Measurements from ENCODE around the gene AUTS2. TPM values are rescaled to one million over a fixed set of nuclear protein-coding genes. Genes with fewer than 3 reads are reported as not detected.
"Not testable (repeated sequence)": the region's sequence is repeated elsewhere in the genome, so short reads cannot be mapped to it uniquely, and the experiment has no call there.

AUTS2 gene
- total RNA-seq, 1 donor from 2014 or later = 49.8 TPM

DNA sequence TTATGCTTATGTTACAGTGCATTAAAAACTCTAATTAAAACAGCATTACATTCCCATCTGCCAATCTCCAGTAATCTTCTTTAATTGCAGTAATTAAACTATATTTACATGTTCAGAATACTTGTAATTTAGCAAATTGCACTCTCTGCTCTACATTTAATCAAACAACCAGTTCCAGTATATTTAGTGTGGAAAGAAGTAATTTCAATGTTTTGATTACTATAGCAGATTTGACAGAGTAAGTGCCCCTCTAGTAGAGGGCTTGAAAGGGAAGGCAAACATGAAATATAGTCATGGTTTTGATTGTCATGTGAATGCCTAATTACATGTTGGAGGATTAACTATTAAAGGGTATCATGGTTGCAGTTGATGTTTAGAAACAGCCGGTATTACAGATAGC, 739.7 kb downstream of the AUTS2 start:
- no peak for DNase-seq (ENCODE audit: low spot score)

- no peak for DNase-seq (ENCODE audit: low spot score)
Measured at GRCh38 chr7:70340236-70340635, 742.0 kb downstream of the AUTS2 start.

DNA sequence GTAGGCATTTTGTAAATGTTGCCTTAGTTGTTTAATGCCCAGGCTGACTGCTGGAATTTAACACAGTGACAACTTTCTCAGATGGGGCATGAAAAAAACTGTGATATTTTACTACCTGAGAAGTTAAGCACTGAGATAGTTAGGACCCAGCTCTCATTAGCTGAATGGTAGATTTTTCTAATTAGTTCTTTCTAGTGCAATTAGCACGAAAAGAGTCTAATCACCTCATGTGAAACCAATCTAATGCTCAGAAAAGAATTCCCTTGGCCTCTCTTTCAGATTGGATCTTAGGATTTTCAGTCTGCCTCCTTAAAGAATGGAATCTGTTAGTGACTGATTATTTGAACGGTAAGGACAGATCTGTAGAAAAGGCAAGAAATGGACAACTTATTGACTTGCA, 743.2 kb downstream of the AUTS2 start:
- DNase-seq (ENCODE audit: low spot score) = no peak

GRCh38 chr7:70343519-70343918, 745.2 kb downstream of the AUTS2 start:
- DNase-seq (ENCODE audit: low spot score) = no peak

GRCh38 chr7:70344726-70345125, 746.5 kb downstream of the AUTS2 start:
- DNase-seq (ENCODE audit: low spot score) = no peak

DNA sequence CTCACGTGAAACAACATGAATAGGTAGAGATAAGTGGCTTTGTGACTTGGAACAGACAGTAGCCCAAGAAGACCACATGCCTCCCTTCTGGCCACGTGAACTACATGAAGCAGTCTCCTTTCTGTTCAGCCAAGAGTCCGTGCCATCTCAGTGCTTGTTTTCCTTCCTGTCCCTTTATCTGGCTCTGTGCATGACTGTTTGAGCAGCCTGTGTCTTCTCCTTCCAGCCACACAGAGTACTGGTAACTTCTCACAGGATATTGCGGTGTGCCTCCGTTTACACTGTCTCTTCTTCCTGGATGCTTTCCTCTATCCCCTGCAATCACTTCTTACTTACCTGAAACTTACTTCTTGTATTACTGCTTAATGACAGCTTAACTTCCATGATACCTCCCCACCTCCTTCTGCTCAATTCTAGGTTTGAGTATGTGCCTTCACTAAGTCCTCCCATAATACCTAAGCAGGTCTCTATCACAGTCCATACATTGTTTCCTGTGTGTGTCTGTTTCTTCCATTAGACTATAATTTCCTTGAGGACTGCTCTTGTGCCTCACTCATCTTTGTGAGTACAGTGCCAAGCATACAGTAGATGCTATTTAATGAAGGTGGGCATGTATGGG, 748.7 kb downstream of the AUTS2 start:
- DNase-seq (ENCODE audit: low spot score) = no peak

DNA sequence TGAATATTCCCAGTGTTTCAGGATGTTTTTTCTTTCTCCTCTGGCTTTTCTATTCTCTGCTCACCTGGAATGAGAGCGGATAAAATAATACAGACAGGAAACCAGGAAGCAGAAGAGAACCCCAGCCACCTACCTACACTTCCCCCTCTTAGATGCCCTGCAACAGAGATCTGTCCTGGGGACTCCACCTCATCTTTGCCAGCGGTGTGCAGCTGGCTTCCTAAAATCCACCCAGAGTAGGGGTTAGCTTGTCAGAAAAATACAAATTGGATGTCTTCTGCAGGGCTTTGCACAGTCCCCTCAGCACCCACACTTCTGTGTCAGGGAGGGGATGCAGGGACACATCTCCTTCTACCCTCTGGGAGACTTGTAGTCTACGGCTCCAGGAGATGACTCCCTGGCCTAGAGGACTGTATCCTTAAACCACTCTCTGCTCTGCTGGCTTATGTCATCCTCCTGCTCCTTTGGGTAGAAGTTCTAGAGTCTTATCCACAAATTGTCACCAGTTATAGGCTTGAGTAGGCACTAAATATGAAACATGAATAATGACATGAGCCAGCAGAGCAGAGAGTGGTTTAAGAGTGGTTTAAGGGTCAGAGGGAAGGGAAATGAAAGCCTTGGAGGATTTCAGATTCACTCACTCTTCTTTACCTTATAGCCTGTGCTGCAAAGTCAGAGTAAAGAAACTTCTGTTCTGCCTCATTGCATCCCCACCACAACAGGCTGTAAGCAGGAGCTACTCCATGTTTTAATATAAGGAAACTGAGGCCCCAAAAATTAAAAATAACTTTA, 749.4 kb downstream of the AUTS2 start:
- no peak for DNase-seq (ENCODE audit: low spot score)

DNA sequence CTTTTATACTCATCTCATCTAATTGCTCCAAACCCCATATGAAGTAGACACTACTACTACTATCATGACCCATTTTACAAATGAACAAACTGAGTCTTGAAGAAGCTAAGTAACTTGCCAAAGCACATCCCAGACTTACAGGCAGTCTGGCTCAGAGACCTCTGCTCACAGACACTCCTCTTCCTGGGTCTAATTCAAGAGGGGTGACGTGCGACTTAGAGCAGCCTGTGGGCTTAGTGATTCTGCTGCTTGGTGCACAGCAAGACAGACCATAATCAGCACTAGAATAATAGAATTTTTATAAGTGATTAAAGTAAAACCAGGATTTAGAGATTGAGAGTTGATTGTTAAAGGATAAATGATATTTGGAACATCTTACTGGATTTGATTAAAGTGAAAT, 750.8 kb downstream of the AUTS2 start:
- no peak for DNase-seq (ENCODE audit: low spot score)

DNA sequence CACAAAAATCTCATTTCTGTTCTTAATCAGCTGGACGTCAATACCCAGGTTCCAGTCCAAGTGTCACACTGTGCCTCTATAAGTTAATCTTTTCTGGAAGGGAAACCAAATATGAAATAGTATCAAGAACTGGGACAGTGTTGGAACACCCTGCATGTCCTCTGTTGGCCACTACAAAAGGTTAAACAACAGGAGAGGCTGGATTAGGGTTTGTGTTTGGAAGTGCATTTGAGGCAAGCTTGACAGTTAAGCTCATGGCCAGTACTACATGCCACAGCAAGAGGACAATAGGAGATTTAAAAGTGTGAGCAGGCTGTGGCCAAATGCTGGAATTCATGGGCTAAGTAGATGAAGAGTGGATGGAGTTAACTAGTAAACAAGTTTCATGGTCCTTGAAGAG, 751.5 kb downstream of the AUTS2 start:
- DNase-seq (ENCODE audit: low spot score) = no peak

DNA sequence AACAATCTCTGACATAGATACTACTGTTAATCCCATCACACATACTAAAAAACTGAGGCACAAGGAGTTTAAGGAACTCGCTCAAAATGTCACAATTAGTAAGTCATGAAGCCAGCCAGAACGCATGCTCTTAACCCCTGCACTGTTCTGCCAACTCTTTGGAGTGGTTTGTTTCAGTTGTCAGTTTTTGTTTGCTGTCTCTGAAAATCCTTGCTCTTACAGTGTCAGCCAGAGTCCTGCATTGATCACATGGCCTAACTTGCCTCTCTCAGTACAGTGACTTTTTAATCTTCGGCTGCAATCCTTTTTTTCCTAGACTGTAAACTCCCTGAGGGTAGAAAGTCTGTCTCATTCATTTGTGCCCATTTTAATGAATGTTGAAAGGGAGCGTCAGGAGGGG, 753.8 kb downstream of the AUTS2 start:
- DNase-seq (ENCODE audit: low spot score) = peak; percentile 43

- DNase-seq (ENCODE audit: low spot score) = peak; percentile 76
Measured at GRCh38 chr7:70352906-70353305, 754.6 kb downstream of the AUTS2 start.

- peak; percentile 65 for DNase-seq (ENCODE audit: low spot score)
Measured at GRCh38 chr7:70353330-70353945, 755.2 kb downstream of the AUTS2 start.

DNA sequence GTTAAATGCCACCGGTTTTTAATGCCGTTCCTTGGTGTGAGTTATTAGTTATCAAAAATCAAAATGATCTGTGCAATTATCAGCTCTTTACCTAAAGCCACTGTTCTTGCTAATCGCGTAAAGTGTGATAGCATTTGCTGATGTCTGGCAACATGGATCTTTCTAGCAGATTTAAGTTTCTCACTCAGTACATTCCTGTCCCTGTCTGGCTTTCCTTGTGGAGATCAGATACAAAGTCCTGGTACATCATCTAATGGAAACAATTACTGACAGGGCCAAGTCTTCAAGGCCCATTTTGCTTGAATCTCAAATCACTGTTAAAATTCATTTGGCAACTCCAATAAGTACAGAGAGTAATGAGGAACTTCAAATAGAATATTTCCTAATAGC, 755.7 kb downstream of the AUTS2 start:
- peak; percentile 69 for DNase-seq (ENCODE audit: low spot score)

DNA sequence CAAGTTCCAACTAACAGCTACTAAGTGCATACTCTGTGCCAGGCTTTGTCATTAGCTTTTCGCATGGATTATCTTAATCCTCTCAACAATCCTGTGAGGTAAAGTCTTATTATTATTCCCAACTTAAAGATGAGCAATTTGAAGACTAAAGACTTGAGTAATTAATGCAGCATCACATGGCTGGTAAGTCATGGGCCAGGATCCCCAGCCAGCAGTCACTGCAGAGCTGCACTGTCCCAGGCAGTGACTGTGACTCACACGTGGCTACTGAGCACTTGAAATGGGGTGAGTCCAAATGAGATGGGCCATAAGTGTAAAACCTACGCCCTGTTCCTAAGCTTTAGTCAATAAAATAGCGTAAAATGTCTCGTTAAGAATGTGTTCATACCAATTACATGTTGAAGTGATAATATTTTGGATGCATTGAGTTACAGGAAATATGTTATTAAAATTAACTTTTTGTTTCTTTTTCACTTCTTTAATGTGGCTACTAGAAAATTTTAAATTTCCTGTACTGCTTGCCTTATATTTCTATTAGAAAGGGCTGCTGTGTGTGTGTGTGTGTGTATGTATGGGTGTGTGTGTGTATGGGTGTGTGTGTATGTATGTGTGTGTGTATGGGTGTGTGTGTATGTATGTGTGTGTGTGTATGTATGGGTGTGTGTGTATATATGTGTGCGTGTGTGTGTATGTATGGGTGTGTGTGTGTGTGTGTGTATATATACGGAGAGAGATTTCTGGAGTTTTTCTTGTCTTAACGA, 756.3 kb downstream of the AUTS2 start:
- DNase-seq (ENCODE audit: low spot score) = no peak

DNA sequence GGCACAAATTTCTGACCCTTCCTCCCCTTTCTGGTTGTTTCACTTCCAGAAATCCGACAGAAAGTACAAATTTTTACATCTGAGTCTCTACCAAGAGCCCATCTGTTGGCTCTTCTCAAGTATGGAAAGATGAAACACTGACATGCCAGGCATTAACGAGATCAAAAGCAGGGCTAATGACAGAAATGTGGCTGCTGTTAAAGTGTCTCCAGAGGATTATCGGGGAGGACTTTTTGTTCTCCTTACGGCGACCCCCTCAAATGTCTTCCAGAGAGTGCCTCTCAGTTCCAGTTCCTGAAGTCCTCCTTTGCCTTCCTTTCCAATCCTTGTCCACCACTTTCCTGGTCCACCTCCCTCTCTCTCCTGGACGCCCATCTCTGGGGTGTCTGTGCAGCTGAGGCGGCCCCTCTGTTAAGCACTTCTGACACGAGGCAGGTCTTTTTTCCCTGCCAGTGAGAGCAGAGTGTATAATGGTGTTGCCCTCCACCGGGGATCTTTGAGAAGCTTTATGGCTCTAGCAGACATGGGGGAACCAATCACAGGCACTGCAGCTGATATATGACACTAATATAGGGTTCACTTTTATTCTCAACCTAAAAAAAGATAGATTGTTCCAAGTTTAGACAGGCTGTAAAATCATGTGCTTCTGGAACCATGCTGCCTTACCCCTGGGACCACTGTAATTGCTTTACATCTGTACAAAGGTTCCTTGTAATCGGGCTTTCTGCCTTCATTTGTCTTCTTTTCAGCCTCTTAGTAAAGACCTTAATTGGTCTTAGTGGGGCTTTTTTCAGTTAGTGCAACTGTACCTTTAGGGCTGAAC, 757.1 kb downstream of the AUTS2 start:
- DNase-seq (ENCODE audit: low spot score) = no peak

DNA sequence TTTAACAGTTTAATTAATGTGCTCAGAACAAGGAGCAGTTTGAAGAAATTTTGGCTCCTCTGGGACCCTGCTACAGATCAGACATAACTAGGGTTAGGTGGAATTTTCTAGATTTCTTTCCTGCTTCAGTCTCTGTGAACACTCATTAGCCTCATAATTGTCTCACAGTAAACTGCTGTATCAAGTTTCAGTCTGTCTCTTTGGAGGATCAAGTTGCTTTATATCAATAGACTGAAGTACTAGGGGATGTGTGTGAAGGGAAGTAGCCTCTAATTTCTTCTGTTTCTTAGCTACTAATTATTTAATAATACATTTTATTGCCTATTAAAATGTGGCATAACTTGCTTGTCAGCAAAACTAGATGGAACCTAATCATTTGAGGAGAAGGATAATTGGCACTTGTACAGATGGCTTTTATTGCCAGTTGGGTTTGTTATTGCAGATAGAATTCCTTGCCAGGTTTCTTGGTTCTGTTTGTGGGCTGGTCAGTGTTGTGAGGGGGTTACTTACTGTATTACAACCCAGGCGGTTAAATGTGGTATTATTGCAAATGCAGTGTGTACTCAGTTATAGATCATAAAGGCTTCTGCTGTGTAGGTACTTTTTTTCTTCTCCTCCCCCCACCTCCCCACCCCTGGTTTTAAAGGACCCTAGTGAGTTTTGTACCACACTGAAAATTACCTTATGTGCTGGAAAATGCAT, 758.0 kb downstream of the AUTS2 start:
- DNase-seq (ENCODE audit: low spot score) = no peak

- no peak for DNase-seq (ENCODE audit: low spot score)
Measured at GRCh38 chr7:70356787-70357328, 758.6 kb downstream of the AUTS2 start.

DNA sequence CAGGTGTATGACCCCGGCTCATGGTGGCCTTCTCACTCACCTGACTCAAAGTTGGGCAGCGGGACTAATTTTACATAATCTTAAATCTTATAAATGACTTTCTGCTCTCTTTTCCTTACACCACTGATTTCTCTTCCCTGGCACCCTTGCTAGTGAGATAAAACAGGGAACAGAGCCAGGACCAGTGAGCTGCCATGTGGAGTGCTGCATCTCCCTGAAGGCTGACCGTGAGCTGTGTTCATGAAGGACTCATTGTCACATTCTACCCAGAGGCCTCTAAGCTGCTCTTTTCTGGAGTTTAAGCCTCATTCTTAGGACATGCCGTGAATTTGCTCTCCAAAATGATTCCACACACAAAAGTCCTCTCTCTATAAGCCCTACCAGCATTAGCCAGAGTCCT, 762.3 kb downstream of the AUTS2 start:
- no peak for DNase-seq (ENCODE audit: low spot score)

GRCh38 chr7:70361821-70362220, 763.5 kb downstream of the AUTS2 start:
- DNase-seq (ENCODE audit: low spot score) = no peak

GRCh38 chr7:70364393-70364792, 766.1 kb downstream of the AUTS2 start:
- not testable (repeated sequence) for DNase-seq (ENCODE audit: low spot score)

Measured in umbilical cord (tissue), 2 donors.